Transverse colon (tissue), 4 donors: ENCODE measurements around the gene HCAR1.
"Not testable (repeated sequence)": the region's sequence is repeated elsewhere in the genome, so short reads cannot be mapped to it uniquely, and the experiment has no call there.

Source experiments
- CTCF ChIP-seq, 5 experiments: fragments of 200-600 bp in 3 of 5; fragments of 450-650 bp in 2 of 5; sonication (generic) in 3 of 5; IDR thresholded peaks; 1 replicate in 2 of 5; 2 replicates in 3 of 5; pipeline ENCODE4 v1.5.1; 2016 to 2017; ENCODE audit warnings: antibody characterized with exemption in 5 of 5, inconsistent platforms in 3 of 5, mild to moderate bottlenecking in 2 of 5, moderate library complexity in 1 of 5
- POLR2AphosphoS5 ChIP-seq, 3 donors: sonication (generic); formaldehyde crosslinking; IDR thresholded peaks; one replicate each; pipeline ENCODE4 v1.6.1; 2016; ENCODE audit warnings: antibody characterized with exemption in 3 of 3

- not testable (repeated sequence) for TF ChIP-seq CTCF, POLR2AphosphoS5 (IDR thresholded peaks at IDR 0.05)
Observed at GRCh38 chr12:122701481-122701880, 29.2 kb downstream of the HCAR1 start.
